HCT116 (cell line): ENCODE measurements around the gene GPR39. TPM values are rescaled to one million over a fixed set of nuclear protein-coding genes. Genes with fewer than 3 reads are reported as not detected.

ENCODE experiments used
- ATAC-seq: fragments of 200-7000 bp; cut with Tn5 transposase; 2 replicates; pipeline ENCODE4 v1.9.1; 2020; ENCODE audit warnings: mild to moderate bottlenecking, moderate library complexity
- BruUV-seq: library from RNA; stranded (reverse); fragments of 400-500 nt; replicated peaks from 2 replicates; lab custom pipeline; 2021; lab: Mats Ljungman, UMichigan
- CTCF ChIA-PET: fragments of 300-600 bp; sonication (Branson Sonifier 250); formaldehyde crosslinking; loops from one replicate; lab custom pipeline; 2021; ENCODE audit warnings: antibody characterized with exemption; lab: Charles Lee
- POLR2A ChIA-PET: fragments of 300-600, 350-600 bp; sonication (Branson Sonifier 250); formaldehyde crosslinking; loops from one replicate; lab custom pipeline; 2021; ENCODE audit warnings: antibody characterized with exemption; lab: Charles Lee
- RAD21 ChIA-PET, 2 experiments: fragments of 300-600 bp; sonication (Branson Sonifier 250); formaldehyde crosslinking; loops; one replicate each; lab custom pipeline; 2023; ENCODE audit warnings: low total read pairs in 2 of 2; ENCODE audit not compliant: uncharacterized antibody in 2 of 2, unreplicated experiment in 2 of 2, low non-redundant PET in 1 of 2; lab: Charles Lee
- DNase-seq: peaks from one replicate; pipeline ENCODE4 v3.0.0-alpha.2; 2010; ENCODE audit warnings: low read depth, low spot score
- H2AFZ ChIP-seq: fragments of 200-600 bp; shearing (Covaris generic), sonication (generic); 2 replicates; pipeline ENCODE4 v1.6.1; 2017; ENCODE audit warnings: low read depth, mixed run types, mixed read lengths, antibody characterized with exemption, low read length; ENCODE audit not compliant: poor library complexity, severe bottlenecking
- H3K27ac ChIP-seq: 2 replicates; pipeline ENCODE4 v1.5.1; 2012; ENCODE audit warnings: low read depth, low read length
- H3K27me3 ChIP-seq: fragments of 200-600 bp; sonication (generic); 2 replicates; pipeline ENCODE4 v1.6.1; 2016; ENCODE audit warnings: mixed run types, low read length, mixed read lengths; ENCODE audit not compliant: insufficient read depth
- H3K36me3 ChIP-seq, 2 experiments: fragments of 200-500 bp in 1 of 2; fragments of 200-600 bp in 1 of 2; sonication (Bioruptor generic) in 1 of 2; sonication (generic) in 1 of 2; 2 replicates each; pipeline versions ENCODE4 v1.5.1 to v1.6.1; 2014 to 2016; ENCODE audit warnings: low read length in 2 of 2, inconsistent platforms in 1 of 2, mixed read lengths in 1 of 2, mixed run types in 1 of 2; ENCODE audit not compliant: insufficient read depth in 2 of 2, control insufficient read depth in 1 of 2
- H3K4me1 ChIP-seq, 2 experiments: fragments of 200-600 bp in 1 of 2; sonication (generic) in 1 of 2; 2 replicates each; pipeline versions ENCODE4 v1.5.1 to v1.6.1; 2012 to 2017; ENCODE audit warnings: low read length in 2 of 2, inconsistent platforms in 1 of 2, mild to moderate bottlenecking in 1 of 2, mixed read lengths in 1 of 2, mixed run types in 1 of 2, moderate library complexity in 1 of 2; ENCODE audit not compliant: insufficient read depth in 2 of 2, control insufficient read depth in 1 of 2
- H3K4me2 ChIP-seq: fragments of 200-600 bp; sonication (generic); 2 replicates; pipeline ENCODE4 v1.6.1; 2017; ENCODE audit warnings: mixed run types, low read length, mixed read lengths
- H3K4me3 ChIP-seq, 2 experiments: fragments of 200-600 bp in 1 of 2; sonication (generic) in 1 of 2; replicated peaks in 1 of 2; 2 replicates each; pipeline ENCODE4 v1.5.1; 2011 to 2016; ENCODE audit warnings: low read length in 2 of 2, control low read depth in 1 of 2, low read depth in 1 of 2, mild to moderate bottlenecking in 1 of 2, mixed read lengths in 1 of 2, mixed run types in 1 of 2
- H3K79me2 ChIP-seq: fragments of 200-600 bp; sonication (generic); 2 replicates; pipeline ENCODE4 v1.6.1; 2017; ENCODE audit warnings: mild to moderate bottlenecking, mixed run types, low read length, moderate library complexity, mixed read lengths; ENCODE audit not compliant: insufficient read depth
- H3K9ac ChIP-seq: fragments of 200-600 bp; sonication (generic); 2 replicates; pipeline ENCODE4 v1.6.1; 2016; ENCODE audit warnings: low read length, mixed read lengths
- H3K9me2 ChIP-seq: fragments of 200-600 bp; sonication (generic), shearing (Covaris generic); 2 replicates; pipeline ENCODE4 v1.6.1; 2017; ENCODE audit warnings: mixed run types, mild to moderate bottlenecking, moderate library complexity; ENCODE audit not compliant: insufficient read depth
- H3K9me3 ChIP-seq, 2 experiments: fragments of 200-500 bp in 1 of 2; fragments of 200-600 bp in 1 of 2; sonication (Bioruptor generic) in 1 of 2; sonication (generic) in 1 of 2; 2 replicates each; pipeline ENCODE4 v1.6.1; 2014 to 2017; ENCODE audit warnings: low read length in 2 of 2, mixed read lengths in 2 of 2, inconsistent platforms in 1 of 2, low read depth in 1 of 2, mild to moderate bottlenecking in 1 of 2, mixed run types in 1 of 2, moderate library complexity in 1 of 2; ENCODE audit not compliant: control insufficient read depth in 1 of 2, insufficient read depth in 1 of 2
- H4K20me1 ChIP-seq: fragments of 200-600 bp; sonication (generic), shearing (Covaris generic); 2 replicates; pipeline ENCODE4 v1.6.1; 2017; ENCODE audit warnings: mixed run types, mild to moderate bottlenecking, moderate library complexity; ENCODE audit not compliant: insufficient read depth
- CEBPB ChIP-seq: IDR thresholded peaks from 2 replicates; pipeline ENCODE4 v1.6.1; 2012; ENCODE audit warnings: low read depth
- CTCF ChIP-seq, 3 experiments: fragments of 200-600 bp in 1 of 3; sonication (generic) in 1 of 3; IDR thresholded peaks in 2 of 3; conservative IDR thresholded peaks in 1 of 3; 2 replicates each; pipeline ENCODE4 v1.5.1; 2012 to 2017; ENCODE audit warnings: low read depth in 2 of 3, low read length in 2 of 3, antibody characterized with exemption in 1 of 3, borderline replicate concordance in 1 of 3, control low read depth in 1 of 3, mild to moderate bottlenecking in 1 of 3, mixed read lengths in 1 of 3, mixed run types in 1 of 3, moderate library complexity in 1 of 3; ENCODE audit not compliant: insufficient read depth in 1 of 3
- EGR1 ChIP-seq: IDR thresholded peaks from 2 replicates; pipeline ENCODE4 v1.6.1; 2012; ENCODE audit warnings: low read depth
- EZH2phosphoT487 ChIP-seq: fragments of 200-600 bp; IDR thresholded peaks from 2 replicates; pipeline ENCODE4 v1.6.1; 2018; ENCODE audit warnings: antibody characterized with exemption, borderline replicate concordance
- JUND ChIP-seq: IDR thresholded peaks from 2 replicates; pipeline ENCODE4 v1.6.1; 2012
- MAX ChIP-seq: IDR thresholded peaks from 2 replicates; pipeline ENCODE4 v1.6.1; 2012
- POLR2A ChIP-seq: IDR thresholded peaks from 2 replicates; pipeline ENCODE4 v1.7.0; 2011; ENCODE audit warnings: borderline replicate concordance; ENCODE audit not compliant: insufficient read depth, insufficient read length; ENCODE audit errors: extremely low read depth
- SIN3A ChIP-seq: IDR thresholded peaks from 2 replicates; pipeline ENCODE4 v1.6.1; 2012; ENCODE audit warnings: low read depth
- ZNF274 ChIP-seq: fragments of 200-500 bp; sonication (Bioruptor generic); IDR thresholded peaks from 2 replicates; pipeline ENCODE4 v1.6.1; 2014; ENCODE audit warnings: mild to moderate bottlenecking, low read depth, low read length, inconsistent platforms
- intact Hi-C: fragments of 100-400 bp; cut with micrococcal nuclease; formaldehyde crosslinking; loops from 2 replicates; pipeline ENCODE4 v1.10.0; 2022
- total RNA-seq: library from RNA; stranded (reverse); gene quantifications from one replicate; pipeline ENCODE4 v1.2.1, GENCODE V29; 2021; ENCODE audit not compliant: unreplicated experiment

The GPR39 gene
- total RNA-seq, 1 experiment from 2014 or later: 5.1 TPM

- TF ChIP-seq MAX: no peak
- no peak for TF ChIP-seq CTCF (IDR thresholded peaks at IDR 0.05 in 2 of 3, conservative IDR thresholded peaks at IDR 0.05 in 1 of 3; ENCODE audit: borderline replicate concordance in 1 of 3, insufficient read depth in 1 of 3, low read depth in 2 of 3, low read length in 2 of 3)
- TF ChIP-seq JUND: no peak
Observed at GRCh38 chr2:132665401-132666140, 249.0 kb downstream of the GPR39 start (continued).

- no peak overlapping the region for H3K27ac ChIP-seq
- H3K36me3 ChIP-seq: no peaks in the 10 kb centered on the region
- no peaks in the 10 kb centered on the region for H3K9me2 ChIP-seq
- POLR2A ChIA-PET: no interaction called here
- H3K9ac ChIP-seq: no peak overlapping the region
- peaks cover 55% of the 10 kb centered on the region for H3K27me3 ChIP-seq
- peaks cover 10 to 18% of the 10 kb centered on the region in 2 experiments for H3K4me1 ChIP-seq
- DNase-seq (no peak), ATAC-seq (no peak)
- TF ChIP-seq MAX: no peak
- TF ChIP-seq SIN3A: no peak
- no peak for TF ChIP-seq EGR1
- no peak for TF ChIP-seq CEBPB
- TF ChIP-seq EZH2phosphoT487: no peak
- TF ChIP-seq POLR2A: no peak
- no peak for TF ChIP-seq ZNF274
- intact Hi-C loops: no loop called here
- no TSS peak for BruUV-seq
- H3K79me2 ChIP-seq: no peaks in the 10 kb centered on the region
- H4K20me1 ChIP-seq: no peaks in the 10 kb centered on the region
- RAD21 ChIA-PET: no interaction called here
- H3K9me3 ChIP-seq: no peaks in the 10 kb centered on the region
- no peak overlapping the region for H3K4me2 ChIP-seq
- no peak overlapping the region for H2AFZ ChIP-seq
- H3K4me3 ChIP-seq: no peak overlapping the region
- CTCF ChIA-PET: no interaction called here
Observed at GRCh38 chr2:132667706-132668105, 251.1 kb downstream of the GPR39 start.
